ENCODE measurements around the gene RHOG. TPM values are rescaled to one million over a fixed set of nuclear protein-coding genes. Genes with fewer than 3 reads are reported as not detected.

The RHOG gene
- total RNA-seq, 1 experiment from 2014 or later = 26.4 TPM

DNA sequence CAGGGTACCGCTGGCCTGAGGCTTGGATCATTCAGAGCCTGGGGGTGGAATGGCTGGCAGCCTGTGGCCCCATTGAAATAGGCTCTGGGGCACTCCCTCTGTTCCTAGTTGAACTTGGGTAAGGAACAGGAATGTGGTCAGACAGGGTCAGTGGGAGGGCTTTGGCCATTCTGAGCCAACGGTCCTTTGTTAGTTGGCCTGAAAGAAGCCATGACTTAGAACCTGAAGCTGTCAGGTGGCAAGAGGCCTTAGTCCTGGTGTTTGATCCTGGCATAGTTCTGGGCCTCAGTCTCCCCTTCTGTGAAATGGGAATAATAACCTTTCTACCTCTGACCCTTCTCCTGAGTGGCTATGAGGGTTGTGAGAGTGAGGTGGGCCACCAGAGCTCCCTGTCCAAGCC is 24.1 kb downstream of the RHOG start:
- WGBS (ENCODE audit: extremely low coverage, insufficient read length, low lambda C conversion rate) = no CpG with 5 or more reads among the region's 2 CpGs
- no peak overlapping the region for H3K4me2 ChIP-seq (ENCODE audit: insufficient read depth, insufficient read length, low read length)
- H3K23ac ChIP-seq (ENCODE audit: insufficient read length, low read depth, low read length) = no peak overlapping the region

More for the DNA sequence above, 24.1 kb downstream of the RHOG start:
- TF ChIP-seq, protein P1, sequence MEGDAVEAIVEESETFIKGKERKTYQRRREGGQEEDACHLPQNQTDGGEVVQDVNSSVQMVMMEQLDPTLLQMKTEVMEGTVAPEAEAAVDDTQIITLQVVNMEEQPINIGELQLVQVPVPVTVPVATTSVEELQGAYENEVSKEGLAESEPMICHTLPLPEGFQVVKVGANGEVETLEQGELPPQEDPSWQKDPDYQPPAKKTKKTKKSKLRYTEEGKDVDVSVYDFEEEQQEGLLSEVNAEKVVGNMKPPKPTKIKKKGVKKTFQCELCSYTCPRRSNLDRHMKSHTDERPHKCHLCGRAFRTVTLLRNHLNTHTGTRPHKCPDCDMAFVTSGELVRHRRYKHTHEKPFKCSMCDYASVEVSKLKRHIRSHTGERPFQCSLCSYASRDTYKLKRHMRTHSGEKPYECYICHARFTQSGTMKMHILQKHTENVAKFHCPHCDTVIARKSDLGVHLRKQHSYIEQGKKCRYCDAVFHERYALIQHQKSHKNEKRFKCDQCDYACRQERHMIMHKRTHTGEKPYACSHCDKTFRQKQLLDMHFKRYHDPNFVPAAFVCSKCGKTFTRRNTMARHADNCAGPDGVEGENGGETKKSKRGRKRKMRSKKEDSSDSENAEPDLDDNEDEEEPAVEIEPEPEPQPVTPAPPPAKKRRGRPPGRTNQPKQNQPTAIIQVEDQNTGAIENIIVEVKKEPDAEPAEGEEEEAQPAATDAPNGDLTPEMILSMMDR (conservative IDR thresholded peaks at IDR 0.05) = no peak
- H3K27me3 Mint-ChIP-seq (ENCODE audit: low read depth) = no peaks in the 10 kb centered on the region
- Histone ChIP-seq H3K18ac (ENCODE audit: insufficient read length, low read depth, low read length) (no peak overlapping the region), H3K27me3 (ENCODE audit: insufficient read depth, low read length) (no peaks in the 10 kb centered on the region), H4K91ac (ENCODE audit: insufficient read length, low read depth, low read length) (no peak overlapping the region), H3K79me1 (ENCODE audit: insufficient read depth, low read depth, low read length, poor library complexity, severe bottlenecking) (no peaks in the 10 kb centered on the region), H2BK20ac (ENCODE audit: low read depth, low read length, poor library complexity, severe bottlenecking) (no peak overlapping the region), H4K8ac (replicated peaks; ENCODE audit: insufficient read length, low read depth, low read length) (no peak overlapping the region), H3K9me3 (ENCODE audit: control insufficient read depth, low read depth, low read length) (no peaks in the 10 kb centered on the region), H4K20me1 (ENCODE audit: control insufficient read depth, insufficient read depth, insufficient read length) (no peaks in the 10 kb centered on the region), H2BK12ac (ENCODE audit: insufficient read length, low read depth, low read length) (no peak overlapping the region), H3K4ac (ENCODE audit: low read depth, low read length) (no peak overlapping the region), H3K4me1 (ENCODE audit: insufficient read depth, low read length) (peaks cover 3% of the 10 kb centered on the region; the same call in 1 of the 2 replicates), H3K14ac (ENCODE audit: insufficient read depth, low read length) (no peak overlapping the region), H2BK15ac (ENCODE audit: low read depth, low read length) (no peak overlapping the region), H3K79me2 (ENCODE audit: insufficient read depth, low read length) (no peaks in the 10 kb centered on the region), H4K5ac (ENCODE audit: insufficient read length, low read depth, low read length) (no peak overlapping the region), H2AFZ (ENCODE audit: low read length) (no peak overlapping the region), H2BK5ac (ENCODE audit: insufficient read length, low read length) (no peak overlapping the region), H3K9ac (ENCODE audit: extremely low read depth, insufficient read length, low read length) (no peak overlapping the region), H3K56ac (ENCODE audit: insufficient read length, low read depth, low read length) (no peak overlapping the region), H3K23me2 (ENCODE audit: insufficient read length, low read depth, low read length, poor library complexity, severe bottlenecking) (no peaks in the 10 kb centered on the region), H3T11ph (ENCODE audit: low read length) (no peak overlapping the region), H2BK120ac (ENCODE audit: low read depth, low read length, poor library complexity, severe bottlenecking) (no peak overlapping the region), H3K27ac (ENCODE audit: insufficient read length, low read depth, low read length) (no peak overlapping the region), H2AK5ac (ENCODE audit: insufficient read length, low read length) (no peak overlapping the region)
- H3K9me3 Mint-ChIP-seq = no peaks in the 10 kb centered on the region
- H3K4me1 Mint-ChIP-seq = peaks cover 12 to 15% of the 10 kb centered on the region in 2 experiments
- peaks cover 0 to 9% (median 3%) of the 10 kb centered on the region in 3 experiments; a peak in 2 of 7 replicates for H3K36me3 Mint-ChIP-seq (ENCODE audit: insufficient read depth in 1 of 3, low read depth in 3 of 3)
- DNase-seq = no peak
- H3K4me3 Mint-ChIP-seq = no peak overlapping the region
- H3K27ac Mint-ChIP-seq = no peak overlapping the region

All from H9 (cell line).